ENCODE data around the gene GRIK4.
"Not testable (repeated sequence)": the region's sequence is repeated elsewhere in the genome, so short reads cannot be mapped to it uniquely, and the experiment has no call there.

The GRIK4 gene

GRCh38 chr11:120577041-120577440, 65.5 kb downstream of the GRIK4 start:
- DNase-seq = no peak

- no peak for DNase-seq
Measured at GRCh38 chr11:120577624-120578363, 66.2 kb downstream of the GRIK4 start.

DNA sequence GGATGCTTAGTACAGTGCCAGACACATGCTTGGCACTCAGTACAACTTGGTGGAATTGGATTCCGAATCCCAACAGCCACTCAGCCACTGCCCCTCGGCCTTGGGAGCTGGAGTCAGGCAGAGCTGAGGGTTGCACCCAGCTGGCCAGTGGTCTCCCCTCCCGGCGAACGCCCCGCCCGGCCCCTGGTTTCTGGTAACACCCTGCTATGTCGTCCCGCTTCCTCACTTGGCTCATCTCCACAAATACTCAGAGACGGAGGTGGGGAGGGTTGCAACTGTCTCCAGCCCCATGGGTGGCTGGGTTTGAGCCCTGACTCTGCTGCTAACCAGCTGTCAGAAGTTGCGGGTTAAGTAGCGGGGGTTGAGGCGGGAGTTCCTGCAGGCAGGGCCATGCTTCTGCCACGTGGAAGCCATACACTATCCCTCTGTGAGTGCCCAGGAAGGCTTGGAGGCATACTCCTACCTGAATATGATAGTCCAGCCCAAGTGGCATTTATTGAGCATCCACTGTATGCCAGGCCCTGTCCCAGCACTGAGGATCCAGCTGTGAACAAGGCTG, 67.1 kb downstream of the GRIK4 start:
- no peak for DNase-seq

DNA sequence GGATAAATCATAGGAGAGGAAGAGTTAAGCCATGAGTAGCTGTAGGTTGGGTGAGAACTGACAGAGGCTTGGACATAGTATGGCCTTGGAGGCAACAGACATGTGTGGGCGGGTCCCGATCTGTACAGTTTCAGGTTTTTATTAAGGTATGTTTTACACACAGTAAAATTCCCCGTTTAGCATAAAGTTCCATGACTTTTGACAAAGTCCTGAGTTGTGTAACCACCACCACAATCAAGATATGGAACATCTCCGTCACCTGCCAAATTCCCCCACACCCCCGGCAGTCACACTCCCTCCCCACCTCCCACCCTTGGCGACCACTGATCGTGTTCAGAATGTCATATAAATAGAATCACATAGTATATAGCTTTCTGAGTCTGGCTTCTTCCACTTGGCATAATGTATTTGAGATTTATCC, 68.1 kb downstream of the GRIK4 start:
- DNase-seq = no peak

DNA sequence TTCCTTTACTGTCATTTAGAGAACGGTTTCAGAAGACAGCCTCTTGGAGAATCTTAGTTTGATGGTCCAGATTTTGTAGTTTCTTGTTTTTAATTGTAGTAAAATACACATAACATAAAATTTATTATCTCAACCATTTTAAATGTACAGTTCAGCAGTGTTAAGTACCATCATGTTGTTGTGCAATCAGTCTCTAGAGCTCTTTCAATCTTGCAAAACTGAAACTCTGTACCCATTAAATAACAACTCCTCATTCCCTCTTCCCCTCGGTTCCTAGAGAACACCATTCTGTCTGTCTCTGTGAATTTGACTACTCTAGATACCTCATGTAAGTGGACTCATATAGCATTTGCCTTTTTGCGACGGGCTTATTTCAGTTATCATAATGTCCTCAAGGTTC, 69.8 kb downstream of the GRIK4 start:
- no peak for DNase-seq

DNA sequence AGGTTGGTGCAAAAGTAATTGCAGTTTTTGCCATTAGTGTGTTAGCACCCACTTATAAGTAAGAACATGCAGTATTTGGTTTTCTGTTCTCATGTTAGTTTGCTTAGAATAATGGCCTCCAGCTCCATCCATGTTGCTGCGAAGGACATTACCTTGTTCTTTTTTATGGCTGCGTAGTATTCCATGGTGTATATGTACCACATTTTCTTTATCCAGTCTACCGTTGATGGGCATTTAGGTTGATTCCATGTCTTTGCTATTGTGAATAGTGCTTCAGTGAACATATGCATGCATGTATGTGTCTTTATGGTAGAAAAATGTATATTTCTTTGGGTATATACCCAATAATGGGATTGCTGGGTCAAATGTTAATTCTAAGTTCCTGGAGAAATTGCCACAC, 71.0 kb downstream of the GRIK4 start:
- DNase-seq = not testable (repeated sequence)

- no peak for DNase-seq
Measured at GRCh38 chr11:120586072-120586471, 74.5 kb downstream of the GRIK4 start.

DNA sequence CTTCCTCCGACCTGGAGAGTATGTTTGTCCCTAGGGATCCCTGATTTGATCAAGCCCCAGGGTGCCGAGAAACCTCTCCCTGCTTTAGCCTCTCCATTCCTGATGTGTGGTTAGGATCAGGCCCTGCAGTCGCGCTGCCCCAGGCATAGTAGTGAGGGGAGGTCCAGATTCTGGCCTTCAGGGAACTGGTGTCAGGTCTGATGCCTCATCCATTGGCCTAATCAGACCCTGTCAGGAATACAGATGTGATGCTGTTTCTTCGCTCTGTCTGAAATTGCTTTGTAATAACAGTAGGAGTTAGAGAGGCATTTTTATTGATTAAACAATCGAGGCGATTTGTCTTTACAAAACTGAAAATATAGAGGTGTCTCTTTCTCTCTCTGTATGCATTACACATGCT, 75.2 kb downstream of the GRIK4 start:
- DNase-seq = no peak

GRCh38 chr11:120587299-120587698, 75.8 kb downstream of the GRIK4 start:
- DNase-seq = no peak

DNA sequence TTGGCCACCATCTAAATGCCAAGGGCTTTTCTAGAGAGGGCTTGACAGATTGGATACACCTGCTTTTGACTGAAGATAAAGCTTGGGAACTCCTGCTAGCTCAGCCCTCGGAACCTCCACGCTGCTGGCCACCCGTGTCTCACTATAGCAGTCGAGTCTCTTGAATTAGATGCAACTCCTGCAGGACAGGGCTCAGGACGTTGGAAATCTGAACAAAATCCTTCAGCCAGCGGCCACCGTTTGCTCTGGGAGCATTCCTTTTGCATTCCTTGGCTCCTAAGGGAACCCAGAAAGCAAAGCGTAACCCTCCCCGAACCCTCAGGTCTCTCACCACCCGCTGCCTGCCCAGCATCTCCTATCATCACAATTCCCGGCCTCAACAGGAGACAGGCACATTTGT, 77.8 kb downstream of the GRIK4 start:
- DNase-seq = no peak

GRCh38 chr11:120590472-120590871, 78.9 kb downstream of the GRIK4 start:
- DNase-seq = no peak

GRCh38 chr11:120594746-120595145, 83.2 kb downstream of the GRIK4 start:
- no peak for DNase-seq

DNA sequence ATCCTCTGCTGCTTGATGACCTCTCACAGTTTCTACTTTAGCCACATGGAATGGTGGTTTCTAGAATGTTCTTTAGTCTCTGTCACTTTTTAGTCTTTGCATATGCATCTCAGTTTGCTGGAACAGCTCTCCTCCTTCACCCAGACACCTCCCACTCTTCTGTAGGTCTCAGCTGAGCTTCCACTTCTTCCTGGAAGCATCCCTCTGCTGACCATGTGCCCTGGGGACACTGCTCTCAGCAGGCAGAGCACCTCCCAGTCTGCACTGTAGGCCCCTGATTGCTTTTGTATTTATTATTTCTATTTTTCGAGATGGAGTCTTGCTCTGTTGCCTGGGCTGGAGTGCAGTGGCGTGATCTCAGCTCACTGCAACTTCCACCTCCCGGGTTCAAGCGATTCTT, 84.0 kb downstream of the GRIK4 start:
- no peak for DNase-seq

DNA sequence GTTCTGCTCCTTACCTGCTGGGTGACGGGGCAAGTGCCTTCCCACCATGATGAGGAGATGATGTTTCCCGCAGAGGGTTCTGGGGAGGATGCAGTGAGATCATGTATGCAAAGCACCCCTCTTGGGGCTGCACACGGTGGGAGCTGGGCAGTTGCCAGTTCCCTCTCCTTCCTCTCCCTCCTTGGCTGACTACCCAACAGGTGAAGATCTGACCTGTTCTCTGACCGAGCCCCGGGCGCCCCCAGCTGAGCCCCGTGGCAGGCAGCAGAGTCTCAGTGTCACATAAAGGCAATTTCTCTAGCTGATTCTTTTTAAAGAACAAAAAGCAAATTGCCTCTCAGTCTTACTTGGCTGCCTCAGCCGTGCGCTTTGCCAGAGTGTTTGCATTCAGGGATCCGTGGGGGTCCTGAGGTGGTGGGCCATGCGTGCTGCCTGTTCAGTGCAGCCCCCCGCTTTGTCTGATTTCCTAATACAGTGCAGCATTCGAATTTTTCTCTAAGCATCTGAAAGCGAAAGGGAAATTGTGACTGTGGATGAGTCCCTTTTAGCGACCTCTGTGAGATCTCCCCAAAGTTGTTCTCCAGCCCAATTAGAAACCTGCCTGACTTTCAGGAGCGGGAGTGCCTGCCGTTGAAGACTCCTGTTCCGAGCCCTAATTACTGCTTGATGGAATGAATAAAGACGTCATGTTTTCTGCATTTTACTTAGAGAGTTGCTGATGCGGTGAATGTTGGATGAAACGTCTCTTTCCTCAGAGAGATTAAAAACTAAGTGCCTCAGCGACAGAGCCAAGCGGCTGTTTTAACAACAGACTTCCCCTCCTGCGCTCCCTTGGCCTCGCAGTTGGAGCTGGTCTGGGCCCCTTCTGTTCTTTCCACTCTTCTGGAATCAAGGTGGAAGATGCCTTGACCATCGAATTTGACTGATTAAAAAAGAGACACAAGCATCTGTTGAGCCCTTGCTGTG, 86.0 kb downstream of the GRIK4 start:
- no peak for DNase-seq

DNA sequence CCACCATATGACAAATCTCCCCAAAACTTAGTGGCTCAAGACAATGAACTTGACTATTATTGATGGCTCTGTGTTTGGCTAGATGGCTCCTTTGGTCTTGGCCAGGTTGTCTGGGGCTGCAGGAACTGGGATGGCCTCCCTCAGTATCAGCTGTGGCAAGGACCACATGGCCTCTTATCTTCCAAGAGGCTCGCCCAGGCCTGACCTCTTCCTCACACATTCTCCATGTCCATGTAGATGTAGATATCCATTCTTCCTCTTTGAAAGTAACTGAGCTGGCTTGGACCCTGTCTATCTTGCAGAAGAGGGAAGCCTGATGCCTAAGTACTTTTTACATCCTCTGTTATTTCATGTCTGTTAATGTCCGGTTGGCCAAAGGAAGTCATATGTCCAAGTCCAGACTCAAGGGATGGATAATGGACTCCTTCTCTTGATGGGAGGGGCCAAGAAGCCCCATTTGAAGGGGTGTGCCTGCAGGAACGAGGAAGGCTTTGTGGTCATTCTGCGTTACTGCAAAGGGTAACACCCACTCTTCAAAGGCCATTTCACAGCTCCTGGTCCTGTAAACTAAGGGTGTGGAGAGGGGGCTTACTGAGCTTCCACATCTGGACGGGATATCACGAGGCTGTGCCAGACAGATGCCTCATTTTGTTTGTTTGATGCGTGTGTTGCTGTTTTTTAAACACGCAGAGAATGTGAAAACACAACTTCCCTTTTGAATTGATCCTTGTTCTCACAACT, 87.1 kb downstream of the GRIK4 start:
- DNase-seq = no peak

DNA sequence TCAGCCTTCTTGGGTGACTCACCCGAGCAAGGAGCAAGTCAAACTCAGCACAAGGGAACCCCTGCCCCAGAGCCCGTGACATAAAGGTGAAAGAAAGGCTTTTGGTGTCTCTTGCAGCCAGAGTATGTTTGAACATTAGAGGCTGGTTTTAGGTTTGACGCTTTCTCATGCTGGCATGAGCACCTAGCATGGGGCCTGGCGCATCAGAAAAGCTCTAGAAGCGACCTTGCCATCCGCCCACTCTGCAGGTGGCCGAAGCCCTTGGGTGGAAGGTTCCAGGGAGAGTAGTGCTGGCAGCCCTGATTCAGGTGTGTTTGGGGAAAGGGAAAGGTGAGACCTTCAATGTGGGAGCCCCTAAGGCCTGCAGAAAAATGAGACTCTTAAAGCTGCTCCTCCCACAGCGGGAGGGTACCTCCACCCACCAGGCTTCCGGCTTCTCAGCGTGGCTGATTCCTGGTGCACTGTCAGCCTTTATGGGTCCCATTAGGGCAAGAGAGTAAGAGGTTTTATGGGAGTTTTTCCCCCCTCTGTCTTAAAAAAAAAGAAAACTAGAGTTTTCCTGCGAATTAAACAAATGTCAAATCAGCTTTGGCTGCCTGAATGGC, 88.4 kb downstream of the GRIK4 start:
- no peak for DNase-seq

DNA sequence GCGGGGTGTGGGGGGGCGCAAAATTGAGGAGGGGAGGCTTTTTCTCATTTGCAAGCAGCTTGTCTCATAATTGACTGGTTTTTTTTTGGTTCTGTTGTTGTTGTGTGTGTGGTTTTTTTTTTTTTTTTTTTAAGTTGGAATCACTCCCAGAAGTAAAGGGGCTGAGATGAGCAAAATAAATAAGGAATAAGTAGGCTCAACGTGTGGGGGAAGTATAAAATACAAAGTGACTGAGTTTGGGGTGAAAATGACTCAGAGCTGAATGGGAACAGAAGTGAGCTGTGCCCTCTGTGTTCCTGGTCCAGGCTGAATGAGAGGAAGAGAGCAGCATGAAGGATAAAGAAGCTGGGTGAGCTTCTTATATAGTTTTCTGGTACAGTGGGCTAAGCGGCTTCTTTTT, 90.0 kb downstream of the GRIK4 start:
- no peak for DNase-seq

- no peak for DNase-seq
Measured at GRCh38 chr11:120603071-120603470, 91.5 kb downstream of the GRIK4 start.

DNA sequence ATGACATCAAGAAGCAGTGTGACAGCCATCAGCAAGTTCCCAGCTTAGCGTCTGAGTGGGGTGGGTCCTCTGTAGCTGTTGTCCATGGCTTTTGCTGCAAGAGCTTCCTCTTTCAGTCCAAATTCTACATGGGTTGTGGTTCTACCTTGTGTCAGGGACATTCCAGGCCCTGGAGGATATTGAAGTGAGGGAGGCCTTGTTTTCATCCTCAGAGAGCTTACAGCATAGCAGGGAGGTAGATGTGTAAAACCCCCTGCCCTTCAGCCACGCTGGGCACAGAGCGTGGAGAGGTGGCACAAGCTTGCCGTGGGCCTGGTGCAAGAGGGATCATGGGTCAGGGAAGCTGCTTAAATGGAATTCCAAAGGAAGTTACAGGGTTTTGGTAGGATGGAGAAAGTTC, 93.9 kb downstream of the GRIK4 start:
- no peak for DNase-seq

GRCh38 chr11:120606211-120607010, 94.9 kb downstream of the GRIK4 start:
- no peak for DNase-seq

- DNase-seq = no peak
Measured at GRCh38 chr11:120608061-120608460, 96.5 kb downstream of the GRIK4 start.

DNA sequence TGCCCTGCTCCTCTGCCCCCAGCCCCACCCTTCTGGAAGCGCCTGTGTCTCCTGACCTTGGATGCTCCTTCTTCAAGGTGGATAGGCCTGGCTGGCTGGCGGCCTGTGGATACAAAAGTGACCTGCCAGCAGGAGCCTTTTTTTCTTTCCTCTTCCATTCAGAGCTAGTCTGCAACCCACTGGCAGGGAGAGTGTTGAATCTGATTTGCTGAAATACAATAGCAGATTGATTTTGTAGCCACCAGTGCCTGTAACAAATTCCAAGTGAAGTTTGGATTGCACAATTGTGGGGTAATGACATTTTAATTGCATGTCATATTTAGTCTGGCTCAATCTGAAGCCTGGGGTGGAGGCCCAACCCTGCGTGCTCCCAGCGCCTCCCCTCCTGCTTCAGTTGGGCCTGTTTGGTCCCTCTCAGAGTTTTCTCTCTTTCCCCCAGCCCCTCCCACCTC, 97.2 kb downstream of the GRIK4 start:
- DNase-seq = no peak

Data from NCI-H1694 treated with DMSO at 0.1 percent for 48 hours (cell line).